ENCODE results near the gene MAP7D2. TPM values are rescaled to one million over a fixed set of nuclear protein-coding genes. Genes with fewer than 3 reads are reported as not detected.

Gene MAP7D2
- total RNA-seq, 2 donors from 2014 or later = 1.4 to 1.6 TPM

DNA sequence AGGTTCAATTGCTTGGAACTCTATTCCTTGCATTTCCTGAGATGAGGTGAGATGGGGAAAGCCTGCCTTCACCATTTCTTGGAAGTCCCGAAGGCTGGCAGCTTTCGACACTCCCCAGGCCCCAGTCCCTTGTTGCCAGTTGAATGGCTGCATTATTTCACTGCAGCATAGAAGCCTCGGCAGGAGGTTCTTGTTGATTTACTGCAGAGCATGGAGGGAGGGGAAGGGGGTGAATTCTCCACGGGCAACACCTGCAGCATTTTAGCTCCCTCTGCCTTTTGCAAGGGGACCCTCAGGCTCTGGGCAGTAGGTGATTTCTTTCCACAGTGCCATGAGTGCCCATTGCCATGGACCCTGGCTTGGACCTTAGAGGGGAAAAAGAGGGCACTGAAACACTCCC lies 115.1 kb downstream of the MAP7D2 start:
- intact Hi-C loops (cut with DNase I, micrococcal nuclease) = loop anchor here in 1 of 2 donors (10.0 kb wide), 1 partner anchor 97 kb away; no protein-coding TSS in a partner anchor
- no peak for ATAC-seq
- DNase-seq = no peak

DNA sequence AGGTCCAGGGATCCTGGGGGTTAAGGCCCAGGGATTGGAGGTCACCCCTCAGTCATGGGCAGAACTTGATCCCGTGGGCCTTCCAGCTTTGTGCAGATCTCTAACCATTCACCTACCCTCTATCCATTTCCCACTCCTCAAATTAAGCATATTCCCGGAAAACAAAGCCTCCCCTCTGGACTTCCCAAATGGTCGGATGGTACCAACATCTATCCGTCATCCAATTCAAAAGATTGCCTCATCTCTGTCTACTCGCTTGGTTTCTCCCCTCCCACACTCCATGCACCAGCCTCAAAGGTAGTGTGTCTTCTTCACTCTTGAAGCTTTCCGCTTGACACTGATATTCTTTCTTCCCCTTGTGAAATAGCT lies 125.4 kb downstream of the MAP7D2 start:
- intact Hi-C loops (cut with DNase I, micrococcal nuclease) = no loop called here
- ATAC-seq = no peak
- DNase-seq = no peak

- DNase-seq = peak; percentile 82 to 89
- intact Hi-C loops (cut with DNase I, micrococcal nuclease) = no loop called here
- ATAC-seq = peak; percentile 92
These were observed 126.0 kb downstream of the MAP7D2 start, which contains the start of gene BCLAF3 for GRCh38 chrX:19990556-19991349. Gene BCLAF3 (minus strand): TSS chrX:19991061. CDS start chrX:19970264, 20,797 bp downstream.

GRCh38 chrX:19990151-19990555 lies 126.6 kb downstream of the MAP7D2 start:
- ATAC-seq (peak; percentile 17), DNase-seq (no peak)
- intact Hi-C loops (cut with DNase I, micrococcal nuclease) = no loop called here

- DNase-seq (no peak), ATAC-seq (no peak)
- intact Hi-C loops (cut with DNase I, micrococcal nuclease) = no loop called here
These were observed 128.9 kb downstream of the MAP7D2 start for GRCh38 chrX:19987856-19988255.

- DNase-seq (no peak), ATAC-seq (no peak)
- intact Hi-C loops (cut with DNase I, micrococcal nuclease) = no loop called here
These were observed 130.2 kb downstream of the MAP7D2 start for GRCh38 chrX:19986531-19986930.

- intact Hi-C loops (cut with DNase I, micrococcal nuclease) = no loop called here
- ATAC-seq (no peak), DNase-seq (no peak)
These were observed 134.8 kb downstream of the MAP7D2 start for GRCh38 chrX:19981947-19982346.

DNA sequence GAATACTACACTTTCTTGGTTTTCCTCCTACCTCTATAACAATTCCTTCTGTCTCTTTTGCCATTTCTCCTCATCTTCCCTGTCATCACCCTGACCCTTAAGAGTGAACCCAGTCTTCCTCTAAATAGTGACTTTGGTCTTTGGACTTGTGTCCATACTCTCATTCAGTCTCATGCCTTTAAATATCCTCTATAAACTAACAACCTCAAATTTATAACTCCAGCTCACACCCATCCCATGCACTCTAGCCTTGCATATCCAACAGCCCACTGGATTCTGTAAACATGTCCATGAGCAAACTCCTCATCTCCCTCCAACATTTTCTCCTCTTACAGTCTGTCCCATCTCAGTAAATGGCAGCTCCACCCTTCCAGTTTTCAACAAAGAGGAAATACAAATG lies 140.9 kb downstream of the MAP7D2 start:
- peak; percentile 97 for ATAC-seq
- intact Hi-C loops (cut with DNase I, micrococcal nuclease) = no loop called here
- DNase-seq = no peak

DNA sequence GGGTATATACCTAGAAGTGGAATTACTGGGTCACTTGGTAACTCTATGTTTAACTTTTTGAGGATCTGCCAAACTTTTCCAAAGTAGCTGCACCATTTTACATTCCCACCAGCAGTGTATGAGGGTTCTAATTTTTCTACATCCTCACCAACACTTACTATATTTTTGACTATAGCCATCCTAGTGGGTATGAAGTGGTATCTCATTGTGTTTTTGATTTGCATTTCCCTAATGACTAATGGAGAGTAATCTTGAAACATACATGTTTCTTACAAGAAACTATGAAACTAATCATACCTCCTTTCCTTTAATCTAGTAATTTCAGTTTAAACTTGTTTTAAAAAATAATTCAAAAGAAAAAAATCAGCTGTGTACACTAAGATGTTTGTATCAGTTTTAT lies 143.7 kb downstream of the MAP7D2 start:
- no peak for DNase-seq
- intact Hi-C loops (cut with DNase I, micrococcal nuclease) = no loop called here
- ATAC-seq = no peak

- intact Hi-C loops (cut with DNase I, micrococcal nuclease) = no loop called here
- ATAC-seq (no peak), DNase-seq (no peak)
These were observed 148.4 kb downstream of the MAP7D2 start for GRCh38 chrX:19968276-19968675.

DNA sequence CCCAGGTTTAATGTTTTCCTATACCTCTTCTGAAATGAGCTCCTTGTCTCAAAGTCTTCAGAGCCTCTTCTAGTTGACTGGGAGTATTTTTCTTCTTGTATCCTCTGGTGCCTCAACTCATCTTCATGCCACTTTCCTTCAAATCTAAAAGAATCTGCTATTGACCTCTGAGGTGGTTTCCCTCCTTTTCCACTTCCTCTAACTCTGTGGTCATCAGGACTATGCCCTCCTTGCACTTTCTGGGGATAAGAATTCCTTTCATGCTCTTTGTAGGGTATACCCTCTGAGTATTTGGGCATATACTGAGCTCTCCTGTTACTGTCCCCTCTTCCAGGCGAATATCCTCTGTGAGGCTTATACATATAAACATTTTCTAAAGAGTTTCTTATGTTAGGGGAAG lies 150.7 kb downstream of the MAP7D2 start:
- ATAC-seq (no peak), DNase-seq (no peak)
- intact Hi-C loops (cut with DNase I, micrococcal nuclease) = no loop called here

- no peak for DNase-seq
- intact Hi-C loops (cut with DNase I, micrococcal nuclease) = no loop called here
- ATAC-seq = no peak
These were observed 152.5 kb downstream of the MAP7D2 start for GRCh38 chrX:19964017-19964710.

GRCh38 chrX:19960913-19961312 lies 155.8 kb downstream of the MAP7D2 start:
- intact Hi-C loops (cut with DNase I, micrococcal nuclease) = no loop called here
- ATAC-seq (no peak), DNase-seq (no peak)

DNA sequence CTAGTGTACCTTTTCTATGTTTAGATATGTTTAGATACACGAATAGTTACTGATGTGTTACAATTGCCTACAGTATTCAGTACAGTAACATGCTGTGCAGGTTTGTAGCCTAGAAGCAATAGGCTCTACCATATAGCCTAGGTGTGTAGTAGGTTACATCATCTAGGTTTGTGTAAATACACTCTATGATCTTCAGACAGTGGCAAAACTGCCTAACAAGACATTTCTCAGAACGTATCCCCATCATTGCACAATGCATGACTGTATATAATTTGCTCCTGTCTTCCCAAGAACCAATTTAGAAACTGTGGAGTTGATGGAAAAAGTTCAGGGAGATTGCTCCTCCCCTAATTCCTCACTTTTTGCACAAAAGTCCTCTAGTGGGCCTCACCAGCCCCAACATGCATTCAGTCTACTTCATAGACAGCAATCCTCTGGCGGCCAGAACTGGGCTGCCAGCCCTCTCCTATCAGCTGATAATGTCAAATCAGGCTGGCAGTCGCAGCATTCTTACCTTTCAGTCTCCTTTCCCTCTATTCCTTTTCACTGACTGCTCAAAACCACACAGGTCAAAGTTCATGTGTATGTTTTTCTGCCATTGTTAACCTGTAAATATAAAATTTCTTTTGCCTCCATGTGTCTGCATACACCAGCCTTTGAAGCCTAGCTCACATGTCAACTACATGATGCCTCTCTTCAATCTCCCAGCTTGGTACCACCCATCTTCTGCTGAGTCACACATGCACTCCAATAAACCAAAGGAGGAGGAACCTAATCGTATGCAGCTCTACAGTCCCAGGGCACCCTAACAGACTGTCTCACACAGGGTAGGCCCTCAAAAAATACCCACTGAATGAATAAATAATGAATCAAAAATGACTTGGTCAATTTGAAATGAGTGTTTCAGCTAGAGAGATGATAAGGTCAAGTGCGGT lies 157.9 kb downstream of the MAP7D2 start:
- intact Hi-C loops (cut with DNase I, micrococcal nuclease) = no loop called here
- ATAC-seq = peak; percentile 91
- DNase-seq = no peak

DNA sequence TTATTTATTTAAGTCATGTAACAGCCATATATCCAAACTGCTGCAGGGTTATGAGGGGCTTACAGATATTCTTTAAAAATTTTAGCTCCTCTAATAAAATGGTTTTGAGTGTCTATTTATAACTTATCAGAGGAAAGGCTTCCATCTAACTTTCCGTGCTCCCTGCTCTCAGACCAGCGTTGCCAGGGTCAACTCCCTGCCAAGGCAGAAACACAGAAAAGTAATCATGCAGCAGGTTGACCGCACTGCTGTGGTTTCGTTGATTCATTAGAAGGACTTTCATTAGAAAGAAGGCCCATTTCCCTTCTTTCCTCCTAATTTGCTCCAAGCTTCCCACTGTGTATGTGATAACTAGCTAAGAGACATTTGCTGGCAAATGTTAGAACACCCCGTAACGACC lies 159.8 kb downstream of the MAP7D2 start:
- no peak for ATAC-seq
- DNase-seq = no peak
- intact Hi-C loops (cut with DNase I, micrococcal nuclease) = no loop called here
